B cell (primary cell): Measurements from ENCODE around the gene PLGRKT. TPM values are rescaled to one million over a fixed set of nuclear protein-coding genes. Genes with fewer than 3 reads are reported as not detected.

Source experiments
- ATAC-seq: fragments of 200-7000 bp; cut with Tn5 transposase; one replicate; pipeline ENCODE4 v1.10.0; 2021; ENCODE audit warnings: low read depth, mild to moderate bottlenecking, moderate number of reproducible peaks, moderate library complexity
- CTCF ChIA-PET: fragments of 350-600 bp; sonication (Branson Sonifier 250); formaldehyde crosslinking; loops from one replicate; lab custom pipeline; 2021; ENCODE audit warnings: antibody characterized with exemption, inconsistent platforms; lab: Charles Lee
- POLR2A ChIA-PET: fragments of 350-600 bp; sonication (Branson Sonifier 250); formaldehyde crosslinking; loops from one replicate; lab custom pipeline; 2021; ENCODE audit warnings: antibody characterized with exemption; lab: Charles Lee
- DNase-seq: peaks from one replicate; pipeline ENCODE4 v3.0.0; 2013
- H2AFZ ChIP-seq: 2 replicates; pipeline ENCODE4 v1.6.1; 2012; ENCODE audit warnings: mild to moderate bottlenecking, low read depth, low read length; ENCODE audit not compliant: insufficient read depth, poor library complexity, severe bottlenecking
- H3K27ac ChIP-seq, 2 donors: 1 replicate in 1 of 2; 2 replicates in 1 of 2; pipeline ENCODE4 v1.5.1; 2012 to 2013; ENCODE audit warnings: low read length in 2 of 2, mild to moderate bottlenecking in 2 of 2, moderate library complexity in 1 of 2
- H3K27me3 ChIP-seq, 4 experiments: fragments of 200-600 bp in 1 of 4; sonication (generic) in 1 of 4; replicated peaks in 1 of 4; 1 replicate in 2 of 4; 2 replicates in 2 of 4; pipeline versions ENCODE4 v1.6.1 to v1.7.0; 2013 to 2016; ENCODE audit warnings: low read length in 3 of 4, mild to moderate bottlenecking in 2 of 4, mixed read lengths in 1 of 4, moderate library complexity in 1 of 4; ENCODE audit not compliant: insufficient read depth in 4 of 4, control insufficient read depth in 3 of 4; ENCODE audit errors: control extremely low read depth in 1 of 4
- H3K36me3 ChIP-seq, 2 experiments: replicated peaks in 1 of 2; 1 replicate in 1 of 2; 2 replicates in 1 of 2; pipeline versions ENCODE4 v1.6.1 to v1.7.1; 2013; ENCODE audit warnings: low read length in 1 of 2; ENCODE audit not compliant: insufficient read depth in 2 of 2, control insufficient read depth in 1 of 2; ENCODE audit errors: control extremely low read depth in 1 of 2, extremely low read depth in 1 of 2
- H3K4me1 ChIP-seq, 2 donors: fragments of 200-600 bp in 1 of 2; sonication (generic) in 1 of 2; 1 replicate in 1 of 2; 2 replicates in 1 of 2; pipeline versions ENCODE4 v1.5.1 to v1.6.1; 2013 to 2017; ENCODE audit warnings: low read length in 2 of 2; ENCODE audit not compliant: control insufficient read depth in 2 of 2, insufficient read depth in 2 of 2
- H3K4me2 ChIP-seq: replicated peaks from 2 replicates; pipeline ENCODE3; 2012; ENCODE audit warnings: mild to moderate bottlenecking, low read depth, low read length; ENCODE audit not compliant: poor library complexity, severe bottlenecking
- H3K4me3 ChIP-seq, 5 experiments: fragments of 200-600 bp in 1 of 5; sonication (generic) in 1 of 5; 1 replicate in 3 of 5; 2 replicates in 2 of 5; pipeline versions ENCODE4 v1.5.1 to v1.7.0; 2011 to 2016; ENCODE audit warnings: low read length in 4 of 5, mild to moderate bottlenecking in 4 of 5, low read depth in 2 of 5, control low read depth in 1 of 5, moderate library complexity in 1 of 5; ENCODE audit not compliant: insufficient read depth in 1 of 5; ENCODE audit errors: control extremely low read depth in 1 of 5, extremely low read depth in 1 of 5
- H3K79me2 ChIP-seq: fragments of 200-600 bp; sonication (generic); one replicate; pipeline ENCODE4 v1.6.0; 2016; ENCODE audit warnings: low read length; ENCODE audit not compliant: control insufficient read depth, insufficient read depth
- H3K9ac ChIP-seq: fragments of 200-600 bp; sonication (generic); 2 replicates; pipeline ENCODE4 v1.6.1; 2017; ENCODE audit warnings: mild to moderate bottlenecking, low read length, moderate library complexity
- H3K9me3 ChIP-seq, 3 donors: one replicate each; pipeline versions ENCODE4 v1.6.1 to v1.7.1; 2013; ENCODE audit warnings: low read length in 2 of 3; ENCODE audit not compliant: control insufficient read depth in 2 of 3, insufficient read depth in 1 of 3; ENCODE audit errors: control extremely low read depth in 1 of 3
- H4K20me1 ChIP-seq: 2 replicates; pipeline ENCODE4 v1.6.0; 2012; ENCODE audit warnings: mild to moderate bottlenecking, low read length; ENCODE audit not compliant: insufficient read depth, control insufficient read depth, poor library complexity, severe bottlenecking
- H3K27ac Mint-ChIP-seq: one replicate; pipeline ENCODE4 v1.8.0; 2021; ENCODE audit warnings: mixed read lengths
- H3K27me3 Mint-ChIP-seq: one replicate; pipeline ENCODE4 v1.8.0; 2021; ENCODE audit warnings: mixed read lengths
- H3K4me1 Mint-ChIP-seq: one replicate; pipeline ENCODE4 v1.8.0; 2021; ENCODE audit warnings: mixed read lengths
- H3K4me3 Mint-ChIP-seq: one replicate; pipeline ENCODE4 v1.8.0; 2021; ENCODE audit warnings: mixed read lengths
- H3K9me3 Mint-ChIP-seq: one replicate; pipeline ENCODE4 v1.8.0; 2022; ENCODE audit warnings: mixed read lengths; ENCODE audit not compliant: insufficient read depth
- EZH2 ChIP-seq: IDR thresholded peaks from 2 replicates; pipeline ENCODE4 v1.6.1; 2012; ENCODE audit warnings: borderline replicate concordance, low read depth, mild to moderate bottlenecking, moderate library complexity, low read length; ENCODE audit not compliant: insufficient read depth, poor library complexity, severe bottlenecking
- WGBS: methylation state at CpG from one replicate; pipeline ENCODE4 v1.1.5; 2013; ENCODE audit warnings: missing lambda C conversion rate; ENCODE audit not compliant: insufficient coverage; 5-methylcytosine and 5-hydroxymethylcytosine counted together
- intact Hi-C: fragments of 100-400 bp; cut with micrococcal nuclease; formaldehyde crosslinking; loops from one replicate; pipeline ENCODE4 v1.10.0; 2022
- polyA plus RNA-seq: library from polyadenylated mRNA; depleted of rRNA; stranded (reverse); fragments of >200 nt; gene quantifications from 2 replicates; pipeline ENCODE4 v1.2.3, GENCODE V29; 2012
- total RNA-seq, 2 donors: library from RNA; stranded (reverse); fragments of 120-200 nt in 1 of 2; gene quantifications; 1 replicate in 1 of 2; 2 replicates in 1 of 2; pipeline versions ENCODE4 v1.2.3 to v1.2.4, GENCODE V29; 2013 to 2022
- TF ChIP-seq, protein P1 (sequence below): fragments of 200-600 bp; IDR thresholded peaks from one replicate; pipeline ENCODE4 v1.8.0; 2022; ENCODE audit warnings: antibody characterized with exemption, mild to moderate bottlenecking

The PLGRKT gene
- total and polyA plus RNA-seq, 2 donors (not counting 1 experiment from before 2014, with no cell fraction given): 8.4 to 11.0 TPM

DNA sequence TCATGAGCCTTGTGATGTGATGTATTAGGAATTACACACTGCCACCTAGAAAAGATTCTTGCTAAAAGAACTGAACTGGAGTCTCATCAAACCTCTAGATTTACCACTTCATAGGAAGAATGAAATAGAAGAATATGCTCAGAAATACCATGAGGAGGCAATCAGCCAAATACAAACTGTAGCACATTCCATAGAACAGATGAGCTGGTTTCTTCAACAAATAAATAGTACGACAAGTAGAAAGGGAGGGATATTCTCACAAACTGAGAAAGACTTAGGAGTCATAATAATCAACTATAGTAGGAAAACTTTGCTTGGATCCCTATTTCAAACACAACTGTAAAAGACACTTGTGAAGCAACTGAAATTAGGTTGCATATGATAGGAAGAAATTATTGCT, 15.4 kb downstream of the PLGRKT start:
- H3K4me2 ChIP-seq: no peak overlapping the region
- peaks cover 3% of the 10 kb centered on the region for H3K79me2 ChIP-seq
- no peak overlapping the region for H3K9ac ChIP-seq
- no peaks in the 10 kb centered on the region for H3K27me3 ChIP-seq
- no peaks in the 10 kb centered on the region for H3K9me3 Mint-ChIP-seq
- peaks cover 1% of the 10 kb centered on the region for H3K4me1 Mint-ChIP-seq
- no peaks in the 10 kb centered on the region for H4K20me1 ChIP-seq
- H3K27ac ChIP-seq: no peak overlapping the region
- no CpG with 5 or more reads among the region's 1 CpG for WGBS
- H3K36me3 ChIP-seq: peaks cover 1 to 3% of the 10 kb centered on the region in 2 experiments
- POLR2A ChIA-PET: no interaction called here
- no peaks in the 10 kb centered on the region for H3K9me3 ChIP-seq
- no peaks in the 10 kb centered on the region for H3K27me3 Mint-ChIP-seq
- CTCF ChIA-PET: interaction anchor here (1.0 to 1.7 kb wide), 3 partner anchors 20 to 660 kb away, joined by 3 to 7 read pairs (median 5); no protein-coding TSS in a partner anchor
- TF ChIP-seq, protein P1, sequence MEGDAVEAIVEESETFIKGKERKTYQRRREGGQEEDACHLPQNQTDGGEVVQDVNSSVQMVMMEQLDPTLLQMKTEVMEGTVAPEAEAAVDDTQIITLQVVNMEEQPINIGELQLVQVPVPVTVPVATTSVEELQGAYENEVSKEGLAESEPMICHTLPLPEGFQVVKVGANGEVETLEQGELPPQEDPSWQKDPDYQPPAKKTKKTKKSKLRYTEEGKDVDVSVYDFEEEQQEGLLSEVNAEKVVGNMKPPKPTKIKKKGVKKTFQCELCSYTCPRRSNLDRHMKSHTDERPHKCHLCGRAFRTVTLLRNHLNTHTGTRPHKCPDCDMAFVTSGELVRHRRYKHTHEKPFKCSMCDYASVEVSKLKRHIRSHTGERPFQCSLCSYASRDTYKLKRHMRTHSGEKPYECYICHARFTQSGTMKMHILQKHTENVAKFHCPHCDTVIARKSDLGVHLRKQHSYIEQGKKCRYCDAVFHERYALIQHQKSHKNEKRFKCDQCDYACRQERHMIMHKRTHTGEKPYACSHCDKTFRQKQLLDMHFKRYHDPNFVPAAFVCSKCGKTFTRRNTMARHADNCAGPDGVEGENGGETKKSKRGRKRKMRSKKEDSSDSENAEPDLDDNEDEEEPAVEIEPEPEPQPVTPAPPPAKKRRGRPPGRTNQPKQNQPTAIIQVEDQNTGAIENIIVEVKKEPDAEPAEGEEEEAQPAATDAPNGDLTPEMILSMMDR: no peak
- TF ChIP-seq EZH2: no peak
- no peak overlapping the region for H3K27ac Mint-ChIP-seq
- no peaks in the 10 kb centered on the region for H3K4me1 ChIP-seq
- intact Hi-C loops: no loop called here
- DNase-seq: no peak
- no peak overlapping the region for H3K4me3 Mint-ChIP-seq
- no peak overlapping the region for H2AFZ ChIP-seq
- no peak for ATAC-seq
- no peak overlapping the region for H3K4me3 ChIP-seq

DNA sequence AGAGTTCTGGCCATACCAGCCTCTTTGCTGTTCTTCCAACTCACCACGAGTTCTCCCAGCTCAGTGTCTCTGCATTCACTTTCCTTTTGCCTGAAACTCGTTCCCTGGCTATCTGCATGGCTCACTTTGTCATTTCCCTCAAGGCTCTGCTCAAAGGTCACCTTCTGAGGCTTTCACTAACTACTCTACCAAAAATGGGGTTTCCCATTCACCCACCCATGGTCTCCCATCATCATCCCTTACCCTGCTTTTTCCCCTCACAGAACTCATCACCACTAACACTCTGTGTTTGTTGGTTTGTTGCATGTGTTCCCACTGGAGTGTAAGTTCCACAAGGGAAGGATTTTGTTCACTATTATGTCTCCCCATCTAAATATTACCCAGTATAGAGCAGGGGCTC, 16.6 kb downstream of the PLGRKT start:
- H3K27me3 ChIP-seq: no peaks in the 10 kb centered on the region
- no peak overlapping the region for H3K9ac ChIP-seq
- H3K4me2 ChIP-seq: no peak overlapping the region
- H3K27me3 Mint-ChIP-seq: no peaks in the 10 kb centered on the region
- H3K4me3 Mint-ChIP-seq: no peak overlapping the region
- no peak overlapping the region for H2AFZ ChIP-seq
- no peak overlapping the region for H3K27ac ChIP-seq
- no peaks in the 10 kb centered on the region for H3K4me1 ChIP-seq
- no peak overlapping the region for H3K27ac Mint-ChIP-seq
- peaks cover 0 to 3% of the 10 kb centered on the region in 2 experiments for H3K36me3 ChIP-seq
- DNase-seq (no peak), ATAC-seq (no peak)
- H3K9me3 ChIP-seq: no peaks in the 10 kb centered on the region
- H3K9me3 Mint-ChIP-seq: no peaks in the 10 kb centered on the region
- WGBS: 88% methylated on average over 2 of the region's 2 CpGs
- H3K79me2 ChIP-seq: peaks cover 3% of the 10 kb centered on the region
- intact Hi-C loops: no loop called here
- peaks cover 4% of the 10 kb centered on the region for H3K4me1 Mint-ChIP-seq
- no peak for TF ChIP-seq EZH2
- TF ChIP-seq, protein P1: no peak
- no peak overlapping the region for H3K4me3 ChIP-seq
- H4K20me1 ChIP-seq: no peaks in the 10 kb centered on the region
- POLR2A ChIA-PET: no interaction called here
- CTCF ChIA-PET: interaction anchor here (1.7 kb wide), 1 partner anchor 235 kb away, joined by 7 read pairs; no protein-coding TSS in a partner anchor
